ENCODE measurements around the gene KDM2B.

The KDM2B gene

DNA sequence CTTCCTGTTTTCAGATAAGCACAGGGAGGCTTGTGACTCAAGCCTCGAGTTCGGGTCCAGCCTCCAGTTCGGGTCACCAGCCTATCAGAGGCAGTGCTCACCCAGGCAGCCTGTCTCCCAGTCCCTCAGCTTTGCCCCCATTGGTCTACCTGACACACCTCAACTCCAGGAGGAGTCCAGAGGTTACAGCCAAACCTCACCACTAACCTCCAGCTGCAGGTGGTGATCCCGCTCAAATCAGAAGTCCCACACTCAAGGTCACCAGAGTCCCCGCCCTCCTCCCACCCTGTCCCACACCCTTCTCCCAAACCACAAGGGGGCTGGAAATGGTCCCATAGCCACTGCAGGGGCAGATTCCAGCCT, 42.1 kb downstream of the KDM2B start:
- FAIRE-seq (no peak), DNase-seq (ENCODE audit: insufficient read length, low spot score) (no peak)
- TF ChIP-seq, protein P1, sequence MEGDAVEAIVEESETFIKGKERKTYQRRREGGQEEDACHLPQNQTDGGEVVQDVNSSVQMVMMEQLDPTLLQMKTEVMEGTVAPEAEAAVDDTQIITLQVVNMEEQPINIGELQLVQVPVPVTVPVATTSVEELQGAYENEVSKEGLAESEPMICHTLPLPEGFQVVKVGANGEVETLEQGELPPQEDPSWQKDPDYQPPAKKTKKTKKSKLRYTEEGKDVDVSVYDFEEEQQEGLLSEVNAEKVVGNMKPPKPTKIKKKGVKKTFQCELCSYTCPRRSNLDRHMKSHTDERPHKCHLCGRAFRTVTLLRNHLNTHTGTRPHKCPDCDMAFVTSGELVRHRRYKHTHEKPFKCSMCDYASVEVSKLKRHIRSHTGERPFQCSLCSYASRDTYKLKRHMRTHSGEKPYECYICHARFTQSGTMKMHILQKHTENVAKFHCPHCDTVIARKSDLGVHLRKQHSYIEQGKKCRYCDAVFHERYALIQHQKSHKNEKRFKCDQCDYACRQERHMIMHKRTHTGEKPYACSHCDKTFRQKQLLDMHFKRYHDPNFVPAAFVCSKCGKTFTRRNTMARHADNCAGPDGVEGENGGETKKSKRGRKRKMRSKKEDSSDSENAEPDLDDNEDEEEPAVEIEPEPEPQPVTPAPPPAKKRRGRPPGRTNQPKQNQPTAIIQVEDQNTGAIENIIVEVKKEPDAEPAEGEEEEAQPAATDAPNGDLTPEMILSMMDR (IDR thresholded peaks at IDR 0.05; ENCODE audit: insufficient read depth, missing control alignments) = no peak

DNA sequence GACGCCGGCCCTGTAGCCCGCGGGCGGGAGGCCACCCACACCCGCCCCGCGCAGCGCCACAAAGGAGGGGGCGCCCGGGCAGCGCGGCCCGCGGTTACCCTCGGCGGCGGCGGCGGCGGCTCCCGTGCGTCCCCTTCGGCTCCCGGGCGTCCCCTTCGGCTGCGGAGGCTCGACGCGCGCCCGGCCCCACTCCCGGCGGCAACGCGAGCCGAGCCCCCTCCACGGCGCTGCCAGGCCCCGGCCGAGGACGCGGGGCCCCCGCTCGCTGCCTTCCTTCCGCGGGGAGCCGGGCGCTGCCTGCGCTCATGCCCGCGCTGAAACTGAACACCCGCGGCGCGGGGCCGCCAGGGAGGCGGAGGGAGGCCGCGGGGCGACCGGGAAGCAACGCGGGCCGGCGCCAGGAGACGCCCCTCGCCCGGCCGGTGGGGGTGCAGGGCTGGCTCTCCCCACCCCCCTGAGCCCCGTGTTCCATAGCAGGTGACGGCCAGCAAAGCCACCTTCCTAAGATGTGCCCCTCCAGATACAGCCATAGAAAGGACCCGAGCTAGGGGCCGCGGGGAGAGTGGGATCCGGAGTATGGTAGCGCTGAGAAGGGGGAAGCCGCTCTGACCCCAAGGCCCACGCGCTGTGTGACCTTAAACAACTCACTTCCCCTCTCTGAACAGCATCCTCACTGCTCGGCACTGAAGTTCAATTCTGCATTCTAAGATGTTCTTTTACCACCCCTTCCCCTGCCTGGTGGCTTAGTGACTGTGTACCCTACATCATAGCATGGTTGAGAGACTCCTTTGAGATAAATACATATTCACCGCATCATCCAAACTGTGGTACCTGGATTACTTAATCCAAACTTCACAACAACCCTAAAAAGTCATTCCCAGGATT, 42.8 kb downstream of the KDM2B start:
- TF ChIP-seq, protein P1 (IDR thresholded peaks at IDR 0.05; ENCODE audit: insufficient read depth, missing control alignments) = no peak
- DNase-seq (ENCODE audit: insufficient read length, low spot score) = no peak
- no peak for FAIRE-seq

DNA sequence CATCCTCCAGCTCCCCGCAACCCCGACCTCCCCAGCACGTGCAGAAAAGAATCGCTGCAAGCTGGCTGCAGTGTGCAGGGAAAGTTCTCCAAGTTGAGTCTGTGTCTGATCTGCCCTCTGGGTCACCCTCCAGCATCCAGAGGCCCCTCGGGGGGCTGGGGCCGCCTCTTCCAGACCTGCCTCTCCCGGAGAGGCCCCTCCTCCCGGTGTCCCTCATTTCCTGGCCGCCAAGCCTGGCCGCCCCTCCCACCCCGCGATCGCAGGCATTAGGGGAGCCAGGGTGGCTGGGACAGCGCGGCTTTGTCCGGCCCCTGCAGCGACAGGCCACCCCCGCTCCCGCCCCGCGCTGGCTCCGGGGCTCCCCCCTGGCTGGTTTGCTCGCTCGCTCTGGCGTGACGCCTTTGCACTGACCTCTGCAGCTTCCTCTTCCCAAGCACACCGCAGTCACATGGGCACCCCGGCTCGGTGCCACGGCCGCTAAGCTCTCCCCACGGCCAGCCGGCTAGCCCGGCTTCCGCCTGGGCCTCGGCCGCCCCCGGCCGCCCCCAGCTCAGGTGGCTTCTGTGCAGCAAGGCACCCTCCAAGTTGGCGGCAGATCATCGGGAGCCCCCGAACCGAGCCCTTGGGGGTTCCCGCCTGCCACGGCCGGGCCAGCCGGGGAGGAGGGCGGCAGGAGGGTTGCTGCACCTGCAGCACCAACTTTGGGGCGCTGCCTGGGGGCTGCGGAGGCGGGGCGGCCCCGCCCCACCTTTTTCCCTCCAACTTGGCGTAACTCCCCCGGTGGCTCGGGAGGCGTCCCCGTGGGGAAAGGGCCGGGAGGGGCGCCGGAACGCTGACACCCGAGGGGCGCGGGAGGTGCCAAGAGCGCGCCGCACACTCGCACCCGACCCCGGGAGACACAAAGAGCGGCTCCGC, 43.7 kb downstream of the KDM2B start:
- peak; percentile 56 for DNase-seq (ENCODE audit: insufficient read length, low spot score)
- FAIRE-seq = no peak
- TF ChIP-seq, protein P1 (IDR thresholded peaks at IDR 0.05; ENCODE audit: insufficient read depth, missing control alignments) = no peak

DNA sequence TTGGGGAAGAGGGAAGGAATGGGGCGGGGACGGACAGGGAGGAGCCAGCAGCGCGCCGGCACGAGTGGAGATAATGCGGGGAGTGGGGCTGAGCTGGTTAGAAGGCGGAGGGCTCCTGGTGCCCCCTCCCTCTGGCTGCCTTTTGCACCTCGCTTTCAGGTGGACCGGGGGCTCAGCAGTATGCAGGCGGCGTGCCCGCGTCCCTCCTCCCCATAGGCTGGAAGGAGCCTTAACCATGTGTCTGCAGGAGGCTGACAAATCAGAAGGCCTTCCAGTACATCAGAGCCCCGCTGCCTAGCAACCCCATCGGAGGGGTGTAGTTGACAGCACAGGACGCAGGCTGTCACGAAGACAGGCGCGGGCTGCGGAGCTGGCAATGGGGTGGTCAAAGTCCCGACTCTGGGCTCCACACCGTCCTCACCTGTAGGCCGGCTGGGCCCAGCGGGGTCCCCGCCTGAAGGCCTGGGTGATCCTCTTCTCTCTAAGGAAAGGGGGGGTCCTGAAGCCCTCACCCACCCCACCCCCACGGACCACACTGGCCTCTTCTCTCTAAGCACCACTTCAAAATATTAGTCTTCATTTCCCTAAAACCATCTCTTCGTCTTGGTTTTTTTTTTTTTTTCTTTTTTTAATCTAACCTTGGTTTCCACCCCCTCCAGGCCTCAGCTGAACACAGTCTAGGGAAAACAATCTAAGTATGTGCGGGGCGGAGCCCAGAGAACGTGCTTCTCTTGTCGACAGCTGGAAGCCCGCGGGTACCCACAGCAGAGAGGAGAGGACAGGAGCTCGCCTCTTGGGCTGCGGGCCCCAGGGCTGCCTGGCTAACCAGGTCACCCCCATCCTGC, 44.5 kb downstream of the KDM2B start:
- DNase-seq (ENCODE audit: insufficient read length, low spot score) = peak; percentile 96
- FAIRE-seq = no peak

DNA sequence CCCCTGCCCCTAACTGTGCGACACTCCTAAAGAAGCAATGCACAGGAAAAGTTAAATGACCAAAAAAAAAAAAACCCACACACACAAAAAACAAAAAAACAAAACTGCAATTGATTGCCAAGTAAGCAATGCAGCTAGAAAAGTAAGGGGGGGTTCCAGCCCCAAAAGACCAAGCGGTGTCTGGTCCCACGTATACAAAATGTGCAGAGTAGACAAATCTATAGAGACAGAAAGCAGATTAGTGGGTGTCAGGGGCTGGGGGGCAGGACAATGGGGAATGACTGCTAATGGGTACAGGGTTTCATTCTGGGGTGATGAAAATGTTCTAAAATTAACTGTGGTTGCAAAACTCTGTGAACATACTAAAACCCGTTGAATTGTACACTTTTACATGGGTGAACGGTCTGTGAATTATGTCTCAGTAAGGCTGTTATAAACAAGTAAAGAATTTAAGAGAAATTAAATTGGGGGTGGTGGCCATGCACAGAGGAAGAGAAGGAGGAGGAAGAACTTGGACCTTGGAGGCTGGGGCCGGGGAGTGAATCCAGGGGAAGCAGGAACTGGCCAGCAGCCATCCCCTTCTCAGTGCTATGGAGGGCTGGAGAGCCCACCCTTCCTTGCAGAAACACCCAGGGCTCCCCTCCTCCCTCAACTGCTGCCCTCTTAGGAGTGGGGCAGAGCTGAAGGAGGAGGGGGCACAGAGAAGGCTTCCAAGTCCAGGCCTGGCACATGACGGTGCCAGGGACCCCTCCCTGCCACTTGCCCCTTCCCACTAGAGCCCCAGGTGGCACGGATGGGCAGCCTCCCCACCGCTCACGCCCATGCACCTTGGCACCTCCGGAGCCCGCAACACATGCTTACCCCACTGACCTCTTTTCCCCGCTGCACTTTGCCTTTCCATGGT, 45.4 kb downstream of the KDM2B start:
- FAIRE-seq (no peak), DNase-seq (ENCODE audit: insufficient read length, low spot score) (no peak)
- TF ChIP-seq, protein P1 (IDR thresholded peaks at IDR 0.05; ENCODE audit: insufficient read depth, missing control alignments) = no peak

More for the DNA sequence above, 44.5 kb downstream of the KDM2B start:
- TF ChIP-seq, protein P1 (IDR thresholded peaks at IDR 0.05; ENCODE audit: insufficient read depth, missing control alignments) = no peak

All from D721Med (cell line).